Esophagus muscularis mucosa (tissue), 4 donors: ENCODE data around the gene PANK3.

Source experiments
- EP300 ChIP-seq: sonication (generic); formaldehyde crosslinking; IDR thresholded peaks from one replicate; pipeline ENCODE4 v1.6.1; 2017; ENCODE audit warnings: antibody characterized with exemption
- POLR2A ChIP-seq: fragments of 450-650 bp; IDR thresholded peaks from one replicate; pipeline ENCODE4 v1.6.1; 2017; ENCODE audit warnings: antibody characterized with exemption, moderate library complexity, mild to moderate bottlenecking, low read depth
- TF ChIP-seq, protein P1 (sequence below), 3 experiments: fragments of 200-600 bp in 2 of 3; fragments of 450-650 bp in 1 of 3; sonication (generic) in 2 of 3; IDR thresholded peaks; one replicate each; pipeline ENCODE4 v1.5.1; 2017 to 2019; ENCODE audit warnings: antibody characterized with exemption in 3 of 3, mild to moderate bottlenecking in 2 of 3, moderate library complexity in 1 of 3

DNA sequence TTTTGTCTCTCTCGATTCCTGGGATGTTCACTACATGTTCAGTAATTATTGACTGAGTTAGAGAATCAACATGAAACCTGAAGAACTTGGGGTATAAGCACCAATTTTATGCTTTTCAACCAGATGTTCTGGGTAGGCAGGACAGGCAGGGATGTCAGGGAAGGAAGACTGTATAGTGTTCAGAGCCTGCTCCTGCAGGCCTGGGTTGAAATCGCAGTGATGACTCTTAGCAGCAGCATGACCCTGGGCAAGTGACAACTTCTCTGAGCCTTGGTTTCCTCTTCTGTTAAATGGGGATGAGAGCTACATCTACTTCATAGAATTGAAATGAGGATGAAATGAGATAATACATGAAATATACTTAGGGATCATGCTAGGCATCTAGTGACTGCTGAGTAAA is 29.7 kb upstream of the PANK3 start:
- no peak for TF ChIP-seq POLR2A
- TF ChIP-seq, protein P1, sequence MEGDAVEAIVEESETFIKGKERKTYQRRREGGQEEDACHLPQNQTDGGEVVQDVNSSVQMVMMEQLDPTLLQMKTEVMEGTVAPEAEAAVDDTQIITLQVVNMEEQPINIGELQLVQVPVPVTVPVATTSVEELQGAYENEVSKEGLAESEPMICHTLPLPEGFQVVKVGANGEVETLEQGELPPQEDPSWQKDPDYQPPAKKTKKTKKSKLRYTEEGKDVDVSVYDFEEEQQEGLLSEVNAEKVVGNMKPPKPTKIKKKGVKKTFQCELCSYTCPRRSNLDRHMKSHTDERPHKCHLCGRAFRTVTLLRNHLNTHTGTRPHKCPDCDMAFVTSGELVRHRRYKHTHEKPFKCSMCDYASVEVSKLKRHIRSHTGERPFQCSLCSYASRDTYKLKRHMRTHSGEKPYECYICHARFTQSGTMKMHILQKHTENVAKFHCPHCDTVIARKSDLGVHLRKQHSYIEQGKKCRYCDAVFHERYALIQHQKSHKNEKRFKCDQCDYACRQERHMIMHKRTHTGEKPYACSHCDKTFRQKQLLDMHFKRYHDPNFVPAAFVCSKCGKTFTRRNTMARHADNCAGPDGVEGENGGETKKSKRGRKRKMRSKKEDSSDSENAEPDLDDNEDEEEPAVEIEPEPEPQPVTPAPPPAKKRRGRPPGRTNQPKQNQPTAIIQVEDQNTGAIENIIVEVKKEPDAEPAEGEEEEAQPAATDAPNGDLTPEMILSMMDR (IDR thresholded peaks at IDR 0.05), result no peak
- no peak for TF ChIP-seq EP300
